SH-SY5Y (cell line): ENCODE measurements around the gene LAMTOR4.

Experiments
- GATA2 ChIP-seq: IDR thresholded peaks from 2 replicates; pipeline ENCODE4 v1.6.1; 2011; ENCODE audit warnings: mild to moderate bottlenecking, low read depth, low read length
- GATA3 ChIP-seq: IDR thresholded peaks from 2 replicates; pipeline ENCODE4 v1.6.1; 2011; ENCODE audit warnings: low read depth, mild to moderate bottlenecking, low read length, moderate library complexity

Gene LAMTOR4

DNA sequence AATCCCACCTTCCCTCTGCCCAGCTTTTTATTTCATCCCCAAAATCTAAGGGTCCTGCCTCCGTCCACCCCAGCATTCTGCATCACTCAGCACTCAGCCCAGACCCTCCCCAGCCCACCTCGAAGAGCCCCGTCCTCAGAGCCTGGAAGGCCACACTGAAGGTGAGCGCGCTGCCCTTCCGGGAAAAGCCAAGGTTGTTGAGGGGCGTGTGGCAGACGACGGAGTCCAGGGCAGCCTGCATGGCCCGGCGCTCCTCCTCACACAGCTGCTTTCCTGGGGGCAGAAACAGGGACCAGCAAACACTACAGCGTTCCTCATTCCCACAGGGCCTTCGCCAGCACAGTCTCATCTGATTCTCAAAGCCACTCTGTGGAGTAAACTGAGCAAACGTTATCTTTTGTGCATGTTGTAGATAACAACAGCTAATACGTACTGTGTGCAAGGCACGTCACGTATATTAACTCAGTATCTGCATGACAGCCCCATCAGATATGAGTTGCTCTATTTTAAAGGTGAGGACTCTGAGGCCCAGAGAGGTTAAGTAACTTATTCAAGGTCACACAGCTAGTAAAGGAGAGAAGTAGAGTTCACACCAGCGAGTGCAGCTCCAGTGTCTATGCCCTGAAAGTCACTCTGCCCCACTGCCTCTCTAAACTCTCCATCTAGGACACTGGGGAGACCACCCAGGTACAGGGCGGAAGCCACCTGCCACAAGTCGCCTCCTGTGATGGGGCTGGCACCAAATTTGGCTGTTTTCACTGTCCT is 7.0 kb downstream of the LAMTOR4 start:
- TF ChIP-seq GATA3: no peak
- no peak for TF ChIP-seq GATA2

DNA sequence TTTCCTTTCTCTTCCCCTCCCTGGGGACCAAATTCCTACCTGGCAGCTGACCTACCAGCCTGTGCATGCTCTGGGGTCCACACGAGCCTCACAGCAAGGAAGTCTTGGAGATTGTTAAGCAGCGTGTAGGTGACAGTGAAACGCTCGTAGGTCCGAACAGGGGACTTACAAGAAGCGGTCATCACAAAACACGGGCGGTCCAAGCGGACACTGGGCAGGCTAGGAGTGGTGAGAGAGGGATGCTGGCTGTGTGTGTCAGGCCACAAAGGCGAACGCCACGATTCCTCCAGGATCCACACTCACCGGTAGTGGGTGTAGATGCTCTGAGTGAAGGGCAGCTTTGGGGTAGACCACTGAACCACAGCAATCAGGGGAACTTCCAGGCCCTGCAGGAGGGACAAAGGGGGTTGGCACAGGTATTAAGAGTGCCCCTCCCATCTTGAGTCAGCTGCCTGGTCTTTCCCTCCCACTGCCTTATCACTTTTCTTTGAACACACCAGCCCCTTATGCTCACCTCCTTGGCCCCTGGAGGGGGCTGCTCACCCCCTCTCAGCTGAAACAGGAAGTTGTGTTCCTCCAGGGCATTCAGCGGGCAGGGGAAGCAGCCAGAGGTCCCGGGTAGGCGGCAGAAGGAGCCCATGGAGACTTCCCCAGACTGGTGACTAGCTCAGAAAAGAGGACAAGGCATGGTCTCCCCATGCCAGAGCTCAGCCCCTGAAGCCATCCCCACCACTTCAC is 7.8 kb downstream of the LAMTOR4 start:
- no peak for TF ChIP-seq GATA3
- no peak for TF ChIP-seq GATA2

DNA sequence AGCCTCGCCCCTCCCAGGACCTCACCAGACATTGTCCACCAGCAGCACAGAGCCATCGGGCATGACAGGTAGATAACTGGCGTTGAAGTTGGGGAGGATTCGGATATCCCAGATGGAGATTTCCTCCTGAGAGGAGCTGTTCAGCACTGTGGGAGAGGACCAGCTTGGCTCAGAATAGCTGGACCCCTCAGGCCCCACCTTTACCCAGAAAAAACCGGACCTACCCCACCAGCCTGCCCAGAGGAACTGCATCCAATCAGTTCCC is 8.3 kb downstream of the LAMTOR4 start:
- TF ChIP-seq GATA3: no peak
- no peak for TF ChIP-seq GATA2

GRCh38 chr7:100157334-100158228 is 8.9 kb downstream of the LAMTOR4 start:
- TF ChIP-seq GATA2 (no peak), GATA3 (no peak)

DNA sequence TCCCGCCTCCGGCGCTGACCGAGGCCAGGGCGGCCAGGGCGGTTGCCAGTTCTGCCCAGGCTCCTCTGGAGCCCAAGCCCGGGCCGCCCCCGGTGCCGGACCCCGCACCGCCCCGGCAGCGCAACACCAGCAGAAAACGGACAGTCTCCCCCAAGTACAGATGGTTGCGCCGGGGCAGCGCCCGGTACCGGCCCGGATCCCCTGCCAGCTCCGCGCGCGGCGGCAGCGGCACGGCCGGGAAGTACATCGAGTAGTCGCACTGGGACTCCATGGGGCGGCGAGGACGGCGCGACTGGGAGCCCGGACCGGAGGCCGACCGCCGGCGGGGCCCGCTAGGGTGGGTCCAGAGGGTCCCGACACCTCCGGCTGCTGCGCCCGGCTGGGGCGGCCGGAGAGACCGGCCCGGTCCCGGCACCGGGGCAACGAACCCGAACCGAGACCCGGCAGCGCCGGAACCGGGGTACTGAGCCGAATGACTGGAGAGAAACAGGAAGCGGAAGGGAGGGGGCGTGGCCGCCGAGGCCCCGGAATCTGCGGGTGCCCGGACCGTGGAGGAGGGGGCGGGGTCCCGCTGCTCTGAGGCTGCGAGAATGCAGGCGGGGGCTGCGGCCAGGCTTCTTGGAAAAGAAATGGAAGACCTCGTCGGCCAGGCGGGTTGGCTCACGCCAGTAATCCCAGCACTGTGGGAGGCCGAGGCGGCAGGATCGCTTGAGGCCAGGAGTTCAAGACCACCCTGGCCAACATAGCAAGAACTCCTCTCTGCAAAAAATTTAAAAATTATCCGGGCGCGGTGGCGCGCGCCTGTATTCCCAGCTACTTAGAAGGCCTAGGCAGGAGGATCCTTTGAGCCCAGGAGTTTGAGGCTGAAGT is 9.7 kb downstream of the LAMTOR4 start, which contains the start of gene TRAPPC14:
Gene TRAPPC14 (minus strand): TSS at position 495 of the 870 bp plus-strand sequence. CDS start 224 bp downstream, at position 271.
- no peak for TF ChIP-seq GATA2
- no peak for TF ChIP-seq GATA3

GRCh38 chr7:100159099-100159623 is 10.4 kb downstream of the LAMTOR4 start:
- TF ChIP-seq GATA2: no peak
- no peak for TF ChIP-seq GATA3

DNA sequence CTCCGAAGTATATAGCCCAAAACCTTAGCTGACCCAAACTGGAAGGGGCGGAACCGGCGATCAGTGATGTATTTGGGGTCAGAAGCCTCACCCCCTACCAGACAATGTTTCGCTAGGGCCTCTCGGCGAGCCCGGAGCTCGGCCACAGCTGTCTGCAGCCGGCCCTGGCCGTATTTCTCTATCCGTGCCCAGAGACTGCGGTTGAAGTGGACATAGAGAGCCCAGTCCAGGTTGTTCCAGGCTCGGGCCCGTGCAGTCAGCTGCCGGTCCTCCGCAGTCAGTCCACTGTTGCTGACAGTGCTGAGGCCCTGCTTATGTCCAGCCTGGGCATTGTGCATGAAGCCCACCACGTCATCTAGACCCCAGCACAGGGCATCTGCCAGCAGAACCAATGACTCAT is 11.3 kb downstream of the LAMTOR4 start:
- TF ChIP-seq GATA3 (no peak), GATA2 (no peak)

- TF ChIP-seq GATA3 (no peak), GATA2 (no peak)
Measured at GRCh38 chr7:100163006-100163531, 14.4 kb downstream of the LAMTOR4 start.

GRCh38 chr7:100163871-100164270 is 15.2 kb downstream of the LAMTOR4 start:
- TF ChIP-seq GATA3: no peak
- no peak for TF ChIP-seq GATA2

DNA sequence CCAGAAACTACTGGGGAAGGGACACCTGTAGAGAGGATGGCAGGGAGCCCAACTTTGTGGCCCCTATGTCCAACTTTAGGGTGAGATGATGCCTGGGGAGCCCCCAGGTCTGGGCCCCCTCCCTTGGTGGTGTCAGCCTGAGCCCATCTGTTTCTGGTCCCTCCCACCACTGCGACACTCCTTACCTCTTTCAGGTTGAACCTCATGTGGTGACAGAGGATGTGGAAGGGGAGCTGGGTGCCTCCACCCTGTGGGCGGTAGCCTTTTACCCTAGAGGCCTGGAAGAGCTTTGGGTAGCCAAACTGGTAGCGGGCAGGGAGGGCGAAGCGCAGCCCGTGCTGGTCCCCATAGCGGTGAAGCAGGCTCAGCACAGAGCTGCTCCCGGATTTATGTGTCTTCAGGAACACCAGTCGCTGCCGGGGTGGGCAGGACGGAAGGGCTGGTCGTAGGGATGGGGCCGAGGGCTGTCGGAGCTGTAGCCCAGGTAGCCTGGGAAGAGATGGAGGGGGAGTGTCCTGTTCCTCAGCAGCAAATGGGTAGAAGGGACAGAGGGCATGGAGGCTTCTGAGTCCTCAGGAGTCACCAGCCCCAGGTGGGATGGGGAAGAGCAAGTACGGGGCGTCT is 17.7 kb downstream of the LAMTOR4 start:
- no peak for TF ChIP-seq GATA2
- TF ChIP-seq GATA3: no peak

DNA sequence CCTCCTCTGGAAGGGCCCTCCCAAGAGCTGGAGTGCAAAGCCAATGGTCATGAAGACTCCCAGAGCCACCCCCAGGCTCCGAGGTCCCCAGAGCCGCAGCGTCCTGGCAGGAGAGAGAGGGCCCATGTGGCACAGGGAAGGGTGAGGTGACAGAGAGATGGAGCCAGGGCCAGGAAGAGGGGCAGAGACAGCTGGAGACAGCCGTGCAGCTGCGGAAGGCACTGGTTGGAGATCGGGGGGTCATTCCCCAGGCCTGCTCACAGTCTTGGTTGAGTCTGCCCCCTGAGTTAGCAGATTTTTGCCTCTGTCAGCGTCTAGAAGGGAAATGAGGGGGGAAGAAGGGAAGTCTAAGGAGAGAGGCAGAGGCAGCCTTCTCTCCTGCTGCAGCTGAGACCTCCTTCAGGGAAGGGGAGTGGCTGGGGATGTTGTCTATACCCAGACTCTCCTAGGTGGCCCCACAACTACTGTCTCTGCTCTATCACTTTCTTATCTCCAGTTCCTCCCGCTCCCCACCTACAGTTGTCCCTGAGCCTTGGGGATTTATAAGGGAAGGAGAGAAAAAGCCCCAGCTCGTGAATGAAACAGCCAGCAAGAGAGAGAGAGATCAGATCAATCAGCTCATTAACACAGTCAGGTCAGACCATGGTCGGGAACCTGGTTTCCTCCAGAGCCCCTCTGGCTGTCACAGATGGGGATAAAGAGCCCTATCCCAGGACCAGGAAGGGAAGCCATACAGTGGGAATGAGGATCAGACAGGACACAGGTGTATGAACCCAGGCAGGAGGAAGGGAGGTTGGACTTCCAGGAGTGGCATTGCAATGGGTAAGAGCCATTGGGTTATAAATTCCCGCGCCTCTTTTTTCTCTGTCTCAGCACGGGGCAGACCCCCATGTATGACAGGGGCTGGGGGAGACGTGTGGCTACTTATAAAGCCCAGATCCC is 18.5 kb downstream of the LAMTOR4 start:
- TF ChIP-seq GATA2: no peak; the same call in 1 of the 2 replicates
- TF ChIP-seq GATA3: no peak
